GM12878 (cell line): ENCODE results near the gene KIF21B. TPM values are rescaled to one million over a fixed set of nuclear protein-coding genes. Genes with fewer than 3 reads are reported as not detected.
A peak's percentile ranks its signal among the peaks of the same experiment; 100 is the strongest.

ENCODE experiments used
- ATAC-seq: fragments of 200-7000 bp; cut with Tn5 transposase; 3 replicates; pipeline ENCODE4 v1.9.1; 2020; ENCODE audit warnings: mild to moderate bottlenecking, moderate library complexity
- BruUV-seq: library from RNA; stranded (reverse); fragments of 400-500 nt; replicated peaks from 2 replicates; lab custom pipeline; 2021; lab: Mats Ljungman, UMichigan
- CTCF ChIA-PET: fragments of 300-600 bp; sonication (Branson Sonifier 250); formaldehyde crosslinking; extraction: SDS; loops from one replicate; lab custom pipeline; 2021; ENCODE audit warnings: inconsistent platforms; lab: Yijun Ruan, JAX
- POLR2A ChIA-PET: fragments of 350-600 bp; formaldehyde crosslinking; extraction: SDS; loops from one replicate; lab custom pipeline; 2021; ENCODE audit warnings: inconsistent platforms; lab: Charles Lee
- RAD21 ChIA-PET: fragments of 300-600 bp; sonication (Branson Sonifier 250); formaldehyde crosslinking; loops from one replicate; lab custom pipeline; 2023; ENCODE audit warnings: antibody characterized with exemption; ENCODE audit not compliant: unreplicated experiment; lab: Charles Lee
- SMC1A ChIA-PET: fragments of 300-600 bp; sonication (Branson Sonifier 250); formaldehyde crosslinking; loops from one replicate; lab custom pipeline; 2023; ENCODE audit not compliant: unreplicated experiment, uncharacterized antibody; lab: Charles Lee
- DNase-seq: peaks from one replicate; pipeline ENCODE4 v3.0.0-alpha.2; 2011; ENCODE audit warnings: low read depth, low spot score
- FAIRE-seq: peaks from 3 replicates; lab custom pipeline; 2011; peaks lifted over from hg19 to GRCh38; lab: Jason Lieb, UNC
- H2AFZ ChIP-seq: 2 replicates; pipeline ENCODE4 v1.6.0; 2011; ENCODE audit warnings: low read depth, low read length, control low read depth; ENCODE audit not compliant: control insufficient read depth
- H3K27ac ChIP-seq: 2 replicates; pipeline ENCODE4 v1.5.1; 2011; ENCODE audit warnings: control low read depth; ENCODE audit not compliant: control insufficient read depth, insufficient read depth
- H3K27me3 ChIP-seq, 2 experiments: replicated peaks in 1 of 2; 2 replicates each; pipeline versions ENCODE4 v1.6.0 to v1.6.1; 2011; ENCODE audit warnings: low read length in 1 of 2; ENCODE audit not compliant: control insufficient read depth in 2 of 2, insufficient read depth in 2 of 2
- H3K36me3 ChIP-seq, 2 experiments: 2 replicates each; pipeline ENCODE4 v1.5.1; 2011; ENCODE audit warnings: low read length in 1 of 2; ENCODE audit not compliant: control insufficient read depth in 2 of 2, insufficient read depth in 2 of 2
- H3K4me1 ChIP-seq: 2 replicates; pipeline ENCODE4 v1.6.1; 2011; ENCODE audit warnings: mild to moderate bottlenecking, low read length, moderate library complexity, mixed read lengths; ENCODE audit not compliant: control insufficient read depth, insufficient read depth
- H3K4me2 ChIP-seq: 2 replicates; pipeline ENCODE4 v1.6.0; 2011; ENCODE audit warnings: control low read depth; ENCODE audit not compliant: control insufficient read depth, insufficient read depth
- H3K4me3 ChIP-seq: fragments of 200-600 bp; sonication (generic); 2 replicates; pipeline ENCODE4 v1.5.1; 2016
- H3K79me2 ChIP-seq: 2 replicates; pipeline ENCODE4 v1.6.0; 2011; ENCODE audit warnings: low read length; ENCODE audit not compliant: control insufficient read depth, insufficient read depth
- H3K9ac ChIP-seq: 2 replicates; pipeline ENCODE4 v1.8.0; 2011; ENCODE audit warnings: low read length, control low read depth, mixed read lengths; ENCODE audit not compliant: control insufficient read depth, insufficient read depth
- H3K9me3 ChIP-seq: replicated peaks from 3 replicates; pipeline ENCODE4 v1.5.1; 2011; ENCODE audit warnings: mild to moderate bottlenecking, low read length; ENCODE audit not compliant: control insufficient read depth, insufficient read depth
- H4K20me1 ChIP-seq: 2 replicates; pipeline ENCODE4 v1.6.0; 2011; ENCODE audit not compliant: control insufficient read depth, insufficient read depth
- CHD1 ChIP-seq: IDR thresholded peaks from 2 replicates; pipeline ENCODE4 v1.6.1; 2012; ENCODE audit warnings: low read depth, low read length, improper control_type of control experiment
- JUND ChIP-seq: IDR thresholded peaks from 2 replicates; pipeline ENCODE4 v1.6.1; 2012; ENCODE audit warnings: low read depth, mild to moderate bottlenecking, low read length, improper control_type of control experiment, moderate library complexity
- NFYA ChIP-seq: IDR thresholded peaks from 2 replicates; pipeline ENCODE4 v1.6.1; 2011; ENCODE audit warnings: low read depth, mild to moderate bottlenecking, low read length, improper control_type of control experiment, borderline replicate concordance
- SUPT20H ChIP-seq: IDR thresholded peaks from 2 replicates; pipeline ENCODE4 v1.6.1; 2011; ENCODE audit warnings: low read depth, mild to moderate bottlenecking, low read length, moderate library complexity, borderline replicate concordance; ENCODE audit not compliant: control insufficient read depth
- WGBS: methylation state at CpG from one replicate; pipeline ENCODE4 v1.1.6; 2016; ENCODE audit warnings: low lambda C conversion rate; ENCODE audit not compliant: insufficient replicate concordance, insufficient coverage; ENCODE audit errors: missing lambda C conversion rate; 5-methylcytosine and 5-hydroxymethylcytosine counted together
- in situ Hi-C: fragments of 300-500 bp; cut with MboI; formaldehyde crosslinking; loops from 9 replicates; pipeline ENCODE4 v1.14.3; 2018; ENCODE audit warnings: mixed read lengths
- intact Hi-C: fragments of 100-400 bp; cut with micrococcal nuclease; formaldehyde crosslinking; loops from one replicate; pipeline ENCODE4 v1.14.2; 2022; ENCODE audit not compliant: unreplicated experiment
- polyA plus RNA-seq, 11 experiments: library from polyadenylated mRNA; depleted of rRNA in 4 of 11; unstranded in 6 of 11; stranded (reverse) in 5 of 11; fragments of >200 nt; fragmentation: Nextera tagmentation in 4 of 11; fragmentation: Illumina TruSeq in 1 of 11; extraction: Ambion mirVana in 4 of 11; extraction: Trizol in 1 of 11; gene quantifications; 1 replicate in 1 of 11; 2 replicates in 10 of 11; pipeline versions ENCODE4 v1.2.1 to v1.2.3, GENCODE V29; 2011 to 2016; ENCODE audit warnings: inconsistent platforms in 2 of 11, missing spikeins in 2 of 11, low read depth in 1 of 11
- total RNA-seq, 4 experiments: library from RNA; depleted of rRNA in 3 of 4; stranded (reverse); fragments of >200 nt in 3 of 4; fragmentation: Illumina TruSeq in 1 of 4; extraction: Trizol in 1 of 4; gene quantifications; 2 replicates each; pipeline versions ENCODE4 v1.2.1 to v1.2.3, GENCODE V29; 2013 to 2021
- TF ChIP-seq, protein P1 (sequence below): fragments of 450-650 bp; IDR thresholded peaks from 2 replicates; pipeline ENCODE4 v1.6.1; 2017; ENCODE audit warnings: antibody characterized with exemption, mild to moderate bottlenecking, moderate library complexity

Gene KIF21B
- total and polyA plus RNA-seq, 10 of the 15 experiments (the other 5 are each of a cell fraction or from before 2014, with no cell fraction given) = 2.3 to 47.7 (median 12.6) TPM

DNA sequence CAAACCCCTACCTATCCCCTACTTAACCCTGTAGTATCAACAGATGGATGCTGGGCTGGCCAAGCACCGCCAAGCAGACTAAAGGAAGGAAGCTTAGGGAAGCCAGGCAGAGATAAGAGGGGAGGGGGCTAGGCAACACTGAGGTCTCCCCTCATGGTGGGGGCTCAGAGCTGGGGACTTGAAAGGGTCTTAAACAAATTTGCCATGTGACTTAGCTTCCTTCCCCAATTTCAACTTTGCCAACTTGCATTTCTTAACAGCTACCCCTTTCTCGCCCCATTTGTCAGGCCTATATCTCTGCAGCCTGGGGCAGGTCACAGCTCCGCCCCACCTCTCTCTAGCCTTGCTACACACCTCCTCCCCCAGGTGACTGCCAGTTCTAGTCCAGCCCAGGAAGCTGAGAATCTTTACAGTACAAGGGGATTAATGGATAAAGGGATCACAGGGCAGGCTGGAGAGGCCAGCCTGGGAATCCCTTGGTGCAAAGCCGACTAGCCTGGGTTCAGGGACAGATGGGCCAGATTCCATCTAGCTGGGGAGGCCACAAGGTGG lies 3.4 kb downstream of the KIF21B start:
- SMC1A ChIA-PET = interaction anchor here (0.7 to 10.3 kb wide), 17 partner anchors 9 to 461 kb away, joined by 3 to 91 read pairs (median 4); partner anchors contain the start of gene INAVA
- Histone ChIP-seq H3K4me2 (peak overlapping the region; percentile 97), H3K27ac (peak overlapping the region; percentile 94), H2AFZ (no peak overlapping the region), H3K9ac (peak overlapping the region; percentile 54), H3K79me2 (peaks cover 59% of the 10 kb centered on the region), H3K36me3 (no peaks in the 10 kb centered on the region), H3K27me3 (no peaks in the 10 kb centered on the region), H4K20me1 (no peaks in the 10 kb centered on the region), H3K4me1 (peaks cover 80% of the 10 kb centered on the region), H3K9me3 (no peaks in the 10 kb centered on the region), H3K4me3 (peak overlapping the region; percentile 93)
- RAD21 ChIA-PET = interaction anchor here (0.8 to 15.8 kb wide), 16 partner anchors 8 to 461 kb away, joined by 3 to 239 read pairs (median 6); partner anchors contain the start of gene KIF14
- 39% methylated on average over 4 of the region's 4 CpGs for WGBS
- in situ Hi-C loops = no loop called here
- intact Hi-C loops = loop anchor here (5.0 kb wide), 1 partner anchor 128 kb away; the partner anchor contains the start of gene INAVA
- BruUV-seq = TSS peak; percentile 94
- no peak for DNase-seq
- CTCF ChIA-PET = interaction anchor here (1.0 to 16.7 kb wide), 12 partner anchors 8 to 461 kb away, joined by 3 to 250 read pairs (median 10); partner anchors contain the start of gene KIF14
- POLR2A ChIA-PET = interaction anchor here (0.6 to 4.6 kb wide), 8 partner anchors 11 to 393 kb away, joined by 3 to 27 read pairs (median 8); no protein-coding TSS in a partner anchor
- TF ChIP-seq CHD1 (no peak), SUPT20H (no peak), NFYA (no peak), JUND (no peak)
- TF ChIP-seq, protein P1, sequence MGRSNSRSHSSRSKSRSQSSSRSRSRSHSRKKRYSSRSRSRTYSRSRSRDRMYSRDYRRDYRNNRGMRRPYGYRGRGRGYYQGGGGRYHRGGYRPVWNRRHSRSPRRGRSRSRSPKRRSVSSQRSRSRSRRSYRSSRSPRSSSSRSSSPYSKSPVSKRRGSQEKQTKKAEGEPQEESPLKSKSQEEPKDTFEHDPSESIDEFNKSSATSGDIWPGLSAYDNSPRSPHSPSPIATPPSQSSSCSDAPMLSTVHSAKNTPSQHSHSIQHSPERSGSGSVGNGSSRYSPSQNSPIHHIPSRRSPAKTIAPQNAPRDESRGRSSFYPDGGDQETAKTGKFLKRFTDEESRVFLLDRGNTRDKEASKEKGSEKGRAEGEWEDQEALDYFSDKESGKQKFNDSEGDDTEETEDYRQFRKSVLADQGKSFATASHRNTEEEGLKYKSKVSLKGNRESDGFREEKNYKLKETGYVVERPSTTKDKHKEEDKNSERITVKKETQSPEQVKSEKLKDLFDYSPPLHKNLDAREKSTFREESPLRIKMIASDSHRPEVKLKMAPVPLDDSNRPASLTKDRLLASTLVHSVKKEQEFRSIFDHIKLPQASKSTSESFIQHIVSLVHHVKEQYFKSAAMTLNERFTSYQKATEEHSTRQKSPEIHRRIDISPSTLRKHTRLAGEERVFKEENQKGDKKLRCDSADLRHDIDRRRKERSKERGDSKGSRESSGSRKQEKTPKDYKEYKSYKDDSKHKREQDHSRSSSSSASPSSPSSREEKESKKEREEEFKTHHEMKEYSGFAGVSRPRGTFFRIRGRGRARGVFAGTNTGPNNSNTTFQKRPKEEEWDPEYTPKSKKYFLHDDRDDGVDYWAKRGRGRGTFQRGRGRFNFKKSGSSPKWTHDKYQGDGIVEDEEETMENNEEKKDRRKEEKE = no peak
- ATAC-seq = peak; percentile 55
- FAIRE-seq = no peak
